Activated CD4-positive, alpha-beta T cell treated with anti-CD3 and anti-CD28 coated beads, Interleukin-2, amount 10 ng/mL, durations not matched to agents 7 days and 5 days (primary cell): ENCODE data around the gene SECTM1. TPM values are rescaled to one million over a fixed set of nuclear protein-coding genes. Genes with fewer than 3 reads are reported as not detected.
"Not testable (repeated sequence)": the region's sequence is repeated elsewhere in the genome, so short reads cannot be mapped to it uniquely, and the experiment has no call there.

ENCODE experiments used
- CTCF ChIA-PET: fragments of 350-600 bp; sonication (Branson Sonifier 250); formaldehyde crosslinking; loops from one replicate; lab custom pipeline; 2021; ENCODE audit warnings: antibody characterized with exemption; lab: Charles Lee
- POLR2A ChIA-PET: fragments of 350-600 bp; sonication (Branson Sonifier 250); formaldehyde crosslinking; loops from one replicate; lab custom pipeline; 2021; ENCODE audit warnings: antibody characterized with exemption; lab: Charles Lee
- DNase-seq: peaks from one replicate; pipeline ENCODE4 v3.0.0-alpha.2; 2020
- H3K27ac Mint-ChIP-seq: one replicate; pipeline ENCODE4 v1.8.0; 2021; ENCODE audit warnings: mild to moderate bottlenecking, moderate library complexity, mixed read lengths
- H3K27me3 Mint-ChIP-seq: one replicate; pipeline ENCODE4 v1.8.0; 2021; ENCODE audit warnings: mixed read lengths
- H3K36me3 Mint-ChIP-seq: one replicate; pipeline ENCODE4 v1.8.0; 2021; ENCODE audit warnings: low read depth, mixed read lengths
- H3K4me1 Mint-ChIP-seq: one replicate; pipeline ENCODE4 v1.8.0; 2021; ENCODE audit warnings: mixed read lengths
- H3K4me3 Mint-ChIP-seq: one replicate; pipeline ENCODE4 v1.8.0; 2021; ENCODE audit warnings: mild to moderate bottlenecking, moderate library complexity, mixed read lengths
- H3K9me3 Mint-ChIP-seq: one replicate; pipeline ENCODE4 v1.8.0; 2021; ENCODE audit warnings: mixed read lengths
- total RNA-seq, 2 experiments: library from RNA; stranded (reverse); gene quantifications; one replicate each; pipeline ENCODE4 v1.2.3, GENCODE V29; 2021

SECTM1 gene
- total RNA-seq, 2 experiments from 2014 or later: 16.4 TPM

GRCh38 chr17:82359451-82360074, 26.0 kb upstream of the SECTM1 start:
- H3K4me1 Mint-ChIP-seq, H3K4me3 Mint-ChIP-seq, H3K27ac Mint-ChIP-seq, POLR2A ChIA-PET, DNase-seq, H3K9me3 Mint-ChIP-seq, H3K36me3 Mint-ChIP-seq, CTCF ChIA-PET: not testable (repeated sequence)
- H3K27me3 Mint-ChIP-seq: peaks cover 11% of the 10 kb centered on the region

- Mint-ChIP-seq H3K27me3 (peaks cover 11% of the 10 kb centered on the region), H3K4me1 (peaks cover 9% of the 10 kb centered on the region), H3K9me3 (no peaks in the 10 kb centered on the region), H3K4me3 (no peak within 1 kb of the TSS), H3K27ac (no peak within 1 kb of the TSS), H3K36me3 (no peaks in the 10 kb centered on the region)
- POLR2A ChIA-PET: no interaction called here
- DNase-seq: no peak
- CTCF ChIA-PET: interaction anchor here (0.6 to 1.2 kb wide), 2 partner anchors 12 to 58 kb away, joined by 4 read pairs; no protein-coding TSS in a partner anchor
These were observed 25.1 kb upstream of the SECTM1 start, which contains the start of gene TEX19 for GRCh38 chr17:82358465-82359350. Gene TEX19, plus strand, starts transcription at chr17:82359247. Its CDS starts 2,904 bp downstream, at chr17:82362151.

- H3K27ac Mint-ChIP-seq: no peak overlapping the region
- H3K4me1 Mint-ChIP-seq: peaks cover 9% of the 10 kb centered on the region
- POLR2A ChIA-PET: interaction anchor here (0.6 kb wide), 1 partner anchor 93 kb away, joined by 4 read pairs; no protein-coding TSS in a partner anchor
- no peak overlapping the region for H3K4me3 Mint-ChIP-seq
- H3K9me3 Mint-ChIP-seq: no peaks in the 10 kb centered on the region
- peaks cover 11% of the 10 kb centered on the region for H3K27me3 Mint-ChIP-seq
- H3K36me3 Mint-ChIP-seq: no peaks in the 10 kb centered on the region
- CTCF ChIA-PET: interaction anchor here (0.6 to 1.2 kb wide), 2 partner anchors 13 to 242 kb away, joined by 3 to 4 read pairs; no protein-coding TSS in a partner anchor
- no peak for DNase-seq
These were observed 23.8 kb upstream of the SECTM1 start for GRCh38 chr17:82357394-82357793.

GRCh38 chr17:82356845-82357355, 23.3 kb upstream of the SECTM1 start:
- peaks cover 9% of the 10 kb centered on the region for H3K4me1 Mint-ChIP-seq
- H3K9me3 Mint-ChIP-seq: no peaks in the 10 kb centered on the region
- ChIA-PET POLR2A (no interaction called here), CTCF (interaction anchor here (1.2 kb wide), 1 partner anchor 13 kb away, joined by 4 read pairs; no protein-coding TSS in a partner anchor)
- no peaks in the 10 kb centered on the region for H3K36me3 Mint-ChIP-seq
- no peak overlapping the region for H3K27ac Mint-ChIP-seq
- no peak overlapping the region for H3K4me3 Mint-ChIP-seq
- no peak for DNase-seq
- H3K27me3 Mint-ChIP-seq: peaks cover 10% of the 10 kb centered on the region

- Mint-ChIP-seq H3K27ac (no peak overlapping the region), H3K36me3 (no peaks in the 10 kb centered on the region), H3K27me3 (peaks cover 9% of the 10 kb centered on the region), H3K4me1 (peaks cover 9% of the 10 kb centered on the region), H3K9me3 (no peaks in the 10 kb centered on the region), H3K4me3 (no peak overlapping the region)
- ChIA-PET POLR2A (interaction anchor here (0.8 kb wide), 1 partner anchor 208 kb away, joined by 3 read pairs; no protein-coding TSS in a partner anchor), CTCF (no interaction called here)
- DNase-seq: no peak
These were observed 22.3 kb upstream of the SECTM1 start for GRCh38 chr17:82355770-82356427.

GRCh38 chr17:82354804-82355308, 21.3 kb upstream of the SECTM1 start:
- H3K9me3 Mint-ChIP-seq: no peaks in the 10 kb centered on the region
- peaks cover 9% of the 10 kb centered on the region for H3K4me1 Mint-ChIP-seq
- H3K36me3 Mint-ChIP-seq: no peaks in the 10 kb centered on the region
- DNase-seq: no peak
- CTCF ChIA-PET: no interaction called here
- H3K27ac Mint-ChIP-seq: no peak overlapping the region
- H3K4me3 Mint-ChIP-seq: no peak overlapping the region
- peaks cover 9% of the 10 kb centered on the region for H3K27me3 Mint-ChIP-seq
- POLR2A ChIA-PET: interaction anchor here (0.8 kb wide), 1 partner anchor 209 kb away, joined by 3 read pairs; no protein-coding TSS in a partner anchor

GRCh38 chr17:82353484-82353883, 19.9 kb upstream of the SECTM1 start:
- Mint-ChIP-seq H3K4me1 (peaks cover 6% of the 10 kb centered on the region), H3K9me3 (no peaks in the 10 kb centered on the region), H3K27me3 (peaks cover 7% of the 10 kb centered on the region), H3K4me3 (no peak overlapping the region), H3K36me3 (no peaks in the 10 kb centered on the region), H3K27ac (no peak overlapping the region)
- ChIA-PET CTCF (interaction anchor here (0.7 kb wide), 1 partner anchor 139 kb away, joined by 3 read pairs; no protein-coding TSS in a partner anchor), POLR2A (no interaction called here)
- no peak for DNase-seq

GRCh38 chr17:82351713-82352488, 18.3 kb upstream of the SECTM1 start:
- POLR2A ChIA-PET: no interaction called here
- no peak overlapping the region for H3K27ac Mint-ChIP-seq
- DNase-seq: peak; percentile 89
- no peaks in the 10 kb centered on the region for H3K36me3 Mint-ChIP-seq
- no peak overlapping the region for H3K4me3 Mint-ChIP-seq
- no peaks in the 10 kb centered on the region for H3K9me3 Mint-ChIP-seq
- H3K4me1 Mint-ChIP-seq: peaks cover under 1% of the 10 kb centered on the region
- CTCF ChIA-PET: interaction anchor here (0.8 to 2.7 kb wide), 9 partner anchors 7 to 321 kb away, joined by 3 to 13 read pairs (median 4); no protein-coding TSS in a partner anchor
- H3K27me3 Mint-ChIP-seq: peaks cover 7% of the 10 kb centered on the region

- H3K27me3 Mint-ChIP-seq: peaks cover 7% of the 10 kb centered on the region
- POLR2A ChIA-PET: no interaction called here
- H3K9me3 Mint-ChIP-seq: no peaks in the 10 kb centered on the region
- no peak for DNase-seq
- peaks cover 6% of the 10 kb centered on the region for H3K4me1 Mint-ChIP-seq
- no peak overlapping the region for H3K4me3 Mint-ChIP-seq
- no peaks in the 10 kb centered on the region for H3K36me3 Mint-ChIP-seq
- CTCF ChIA-PET: interaction anchor here (0.6 to 2.7 kb wide), 10 partner anchors 12 to 492 kb away, joined by 3 to 13 read pairs (median 4); no protein-coding TSS in a partner anchor
- H3K27ac Mint-ChIP-seq: no peak overlapping the region
These were observed 17.7 kb upstream of the SECTM1 start for GRCh38 chr17:82351254-82351712.

GRCh38 chr17:82350182-82351030, 16.8 kb upstream of the SECTM1 start:
- peaks cover 5% of the 10 kb centered on the region for H3K27me3 Mint-ChIP-seq
- H3K36me3 Mint-ChIP-seq: no peaks in the 10 kb centered on the region
- H3K9me3 Mint-ChIP-seq: no peaks in the 10 kb centered on the region
- no peak overlapping the region for H3K27ac Mint-ChIP-seq
- H3K4me3 Mint-ChIP-seq: no peak overlapping the region
- CTCF ChIA-PET: interaction anchor here (0.6 to 2.7 kb wide), 12 partner anchors 12 to 493 kb away, joined by 3 to 13 read pairs (median 3); partner anchors contain the start of gene UTS2R
- POLR2A ChIA-PET: no interaction called here
- DNase-seq: peak; percentile 49
- H3K4me1 Mint-ChIP-seq: peaks cover 7% of the 10 kb centered on the region
